Spleen (tissue), 11 donors: Measurements from ENCODE around the gene CAMK1D. TPM values are rescaled to one million over a fixed set of nuclear protein-coding genes. Genes with fewer than 3 reads are reported as not detected.

Source experiments
- DNase-seq: peaks from one replicate; pipeline ENCODE4 v3.0.0-alpha.2; 2020
- H3K27ac ChIP-seq, 8 donors: fragments of 200-600 bp; sonication (generic) in 7 of 8; 1 replicate in 4 of 8; 2 replicates in 4 of 8; pipeline versions ENCODE4 v1.5.0 to v1.8.0; 2016 to 2021; ENCODE audit warnings: inconsistent platforms in 4 of 8, mild to moderate bottlenecking in 4 of 8, moderate library complexity in 1 of 8
- H3K27me3 ChIP-seq, 7 donors: fragments of 200-600 bp; sonication (generic) in 6 of 7; replicated peaks in 1 of 7; 1 replicate in 4 of 7; 2 replicates in 3 of 7; pipeline versions ENCODE4 v1.5.0 to v1.8.0; 2016 to 2021; ENCODE audit warnings: inconsistent platforms in 3 of 7, mild to moderate bottlenecking in 1 of 7
- H3K36me3 ChIP-seq, 6 donors: fragments of 200-600 bp; sonication (generic) in 5 of 6; 1 replicate in 4 of 6; 2 replicates in 2 of 6; pipeline versions ENCODE4 v1.5.0 to v1.8.0; 2016 to 2021; ENCODE audit warnings: inconsistent platforms in 2 of 6
- H3K4me1 ChIP-seq, 6 donors: fragments of 200-600 bp; sonication (generic) in 5 of 6; 1 replicate in 3 of 6; 2 replicates in 3 of 6; pipeline versions ENCODE4 v1.5.0 to v1.8.0; 2016 to 2021; ENCODE audit warnings: inconsistent platforms in 3 of 6
- H3K4me3 ChIP-seq, 8 donors: fragments of 200-600 bp; sonication (generic) in 7 of 8; 1 replicate in 4 of 8; 2 replicates in 4 of 8; pipeline versions ENCODE4 v1.5.0 to v1.8.0; 2016 to 2021; ENCODE audit warnings: inconsistent platforms in 4 of 8, mild to moderate bottlenecking in 4 of 8, moderate library complexity in 2 of 8
- H3K9me3 ChIP-seq, 8 donors: fragments of 200-600 bp; sonication (generic) in 7 of 8; 1 replicate in 4 of 8; 2 replicates in 4 of 8; pipeline versions ENCODE4 v1.5.0 to v1.8.0; 2016 to 2021; ENCODE audit warnings: inconsistent platforms in 4 of 8
- POLR2A ChIP-seq, 3 donors: fragments of 450-650 bp; IDR thresholded peaks; one replicate each; pipeline ENCODE4 v1.5.1; 2017; ENCODE audit warnings: antibody characterized with exemption in 3 of 3, mild to moderate bottlenecking in 1 of 3
- POLR2AphosphoS5 ChIP-seq, 3 donors: sonication (generic); formaldehyde crosslinking; IDR thresholded peaks; one replicate each; pipeline ENCODE4 v1.5.1; 2017; ENCODE audit warnings: antibody characterized with exemption in 3 of 3
- WGBS, 5 donors: extraction: QIAGEN DNeasy Blood & Tissue Kit in 3 of 5; methylation state at CpG; one replicate each; pipeline versions ENCODE4 v1.1.5 to v1.1.7; 2013 to 2018; 5-methylcytosine and 5-hydroxymethylcytosine counted together
- intact Hi-C: fragments of 100-400 bp; cut with DNase I; formaldehyde crosslinking; loops from one replicate; pipeline ENCODE4 v1.15.0; 2023; ENCODE audit warnings: low total_unique reads
- polyA plus RNA-seq, 3 donors: library from polyadenylated mRNA; stranded (reverse); fragments of 200-250 nt; gene quantifications; one replicate each; pipeline ENCODE4 v1.2.1, GENCODE V29; 2013
- total RNA-seq, 7 donors: library from RNA; depleted of rRNA in 3 of 7; stranded (reverse); fragments of >200 nt in 3 of 7; fragmentation: NEBNext Ultra II Directional in 4 of 7; extraction: Animal tissue kit (Norgen Biotek cat#: 25700) in 4 of 7; gene quantifications; one replicate each; pipeline versions ENCODE4 v1.1.0 to v1.2.1, GENCODE V29; 2016 to 2021
- TF ChIP-seq, protein P1 (sequence below), 11 experiments: fragments of 200-600 bp in 7 of 11; fragments of 450-650 bp in 4 of 11; sonication (generic) in 4 of 11; IDR thresholded peaks in 8 of 11; conservative IDR thresholded peaks in 3 of 11; 1 replicate in 7 of 11; 2 replicates in 4 of 11; pipeline versions ENCODE4 v1.4.0 to v1.8.0; 2016 to 2021; ENCODE audit warnings: antibody characterized with exemption in 11 of 11, inconsistent platforms in 4 of 11, mild to moderate bottlenecking in 1 of 11
- donor health status: healthy with polysubstance abuse.
- donor health status: DM: no; HTN: no; CAD: no; lungs with moderate emphysema.
- donor health status: DM: no; HTN: no; CAD: no.
- donor health status: Bipolar disorder and iron deficiency.
- donor health status: healthy.
- donor health status: DM: no; HTN: no; CAD: no.
- donor health status: DM: yes; HTN: yes; CAD: no.

CAMK1D gene
- total and polyA plus RNA-seq, 10 donors: 6.8 to 34.5 (median 20.0) TPM

DNA sequence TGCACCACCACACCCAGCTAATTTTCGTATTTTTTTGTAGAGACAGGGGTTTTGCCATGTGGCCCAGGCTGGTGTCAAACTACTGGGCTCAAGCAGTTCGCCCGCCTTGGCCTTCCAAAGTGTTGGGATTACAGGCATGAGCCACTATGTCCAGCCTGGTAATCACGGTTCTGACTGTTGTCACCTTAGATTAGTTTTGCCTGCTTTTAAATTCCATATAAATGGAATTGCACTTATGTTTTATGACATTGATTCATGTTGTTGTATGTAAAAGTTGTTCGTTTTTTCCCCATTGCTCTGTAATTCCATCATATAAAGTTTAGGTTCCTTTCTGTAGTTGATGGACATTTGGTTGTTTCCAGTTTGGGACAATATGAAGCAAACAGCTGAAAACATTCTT is 106.0 kb downstream of the CAMK1D start:
- no peak for DNase-seq
- TF ChIP-seq, protein P1, sequence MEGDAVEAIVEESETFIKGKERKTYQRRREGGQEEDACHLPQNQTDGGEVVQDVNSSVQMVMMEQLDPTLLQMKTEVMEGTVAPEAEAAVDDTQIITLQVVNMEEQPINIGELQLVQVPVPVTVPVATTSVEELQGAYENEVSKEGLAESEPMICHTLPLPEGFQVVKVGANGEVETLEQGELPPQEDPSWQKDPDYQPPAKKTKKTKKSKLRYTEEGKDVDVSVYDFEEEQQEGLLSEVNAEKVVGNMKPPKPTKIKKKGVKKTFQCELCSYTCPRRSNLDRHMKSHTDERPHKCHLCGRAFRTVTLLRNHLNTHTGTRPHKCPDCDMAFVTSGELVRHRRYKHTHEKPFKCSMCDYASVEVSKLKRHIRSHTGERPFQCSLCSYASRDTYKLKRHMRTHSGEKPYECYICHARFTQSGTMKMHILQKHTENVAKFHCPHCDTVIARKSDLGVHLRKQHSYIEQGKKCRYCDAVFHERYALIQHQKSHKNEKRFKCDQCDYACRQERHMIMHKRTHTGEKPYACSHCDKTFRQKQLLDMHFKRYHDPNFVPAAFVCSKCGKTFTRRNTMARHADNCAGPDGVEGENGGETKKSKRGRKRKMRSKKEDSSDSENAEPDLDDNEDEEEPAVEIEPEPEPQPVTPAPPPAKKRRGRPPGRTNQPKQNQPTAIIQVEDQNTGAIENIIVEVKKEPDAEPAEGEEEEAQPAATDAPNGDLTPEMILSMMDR (IDR thresholded peaks at IDR 0.05 in 8 of 11, conservative IDR thresholded peaks at IDR 0.05 in 3 of 11): no peak
- no peak for TF ChIP-seq POLR2A (IDR thresholded peaks at IDR 0.05)
- no peak for TF ChIP-seq POLR2AphosphoS5 (IDR thresholded peaks at IDR 0.05)
- WGBS, 5 donors: 92 to 96% (median 93%) methylated on average over 5 of the region's 5 CpGs
- no peak overlapping the region for H3K27ac ChIP-seq
- intact Hi-C loops: no loop called here
- no peaks in the 10 kb centered on the region for H3K27me3 ChIP-seq
- H3K4me3 ChIP-seq: no peak overlapping the region
- no peaks in the 10 kb centered on the region for H3K9me3 ChIP-seq
- no peaks in the 10 kb centered on the region for H3K36me3 ChIP-seq
- peaks cover 0 to 21% (median 0%) of the 10 kb centered on the region in 6 donors for H3K4me1 ChIP-seq

DNA sequence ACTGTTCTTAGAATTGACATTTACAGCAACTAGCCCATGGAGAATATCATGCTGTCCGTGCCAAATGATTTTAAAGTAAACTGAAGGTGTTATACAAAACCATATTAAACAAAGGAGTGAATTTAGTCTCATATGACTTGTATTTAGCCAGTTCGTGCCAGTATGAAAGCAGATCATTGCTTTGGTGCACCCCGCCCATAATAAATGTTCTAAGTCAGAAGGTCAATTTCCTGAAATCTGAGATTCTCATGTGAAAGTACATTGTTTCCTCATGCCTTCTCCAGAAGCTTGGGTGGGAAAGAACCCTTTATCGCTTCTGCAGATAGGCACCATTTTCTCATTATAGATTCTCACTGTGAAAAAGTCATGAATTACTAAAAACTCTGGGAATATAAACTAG is 106.4 kb downstream of the CAMK1D start:
- intact Hi-C loops: no loop called here
- TF ChIP-seq POLR2AphosphoS5 (IDR thresholded peaks at IDR 0.05): no peak
- TF ChIP-seq, protein P1 (IDR thresholded peaks at IDR 0.05 in 8 of 11, conservative IDR thresholded peaks at IDR 0.05 in 3 of 11): no peak
- no peak for TF ChIP-seq POLR2A (IDR thresholded peaks at IDR 0.05)
- no peak for DNase-seq
- no peaks in the 10 kb centered on the region for H3K27me3 ChIP-seq
- 68 to 81% (median 75%) methylated on average over 4 of the region's 4 CpGs for WGBS, 5 donors
- no peaks in the 10 kb centered on the region for H3K36me3 ChIP-seq
- H3K4me1 ChIP-seq: peaks cover 0 to 21% (median 0%) of the 10 kb centered on the region in 6 donors
- no peaks in the 10 kb centered on the region for H3K9me3 ChIP-seq
- no peak overlapping the region for H3K4me3 ChIP-seq
- H3K27ac ChIP-seq: no peak overlapping the region

DNA sequence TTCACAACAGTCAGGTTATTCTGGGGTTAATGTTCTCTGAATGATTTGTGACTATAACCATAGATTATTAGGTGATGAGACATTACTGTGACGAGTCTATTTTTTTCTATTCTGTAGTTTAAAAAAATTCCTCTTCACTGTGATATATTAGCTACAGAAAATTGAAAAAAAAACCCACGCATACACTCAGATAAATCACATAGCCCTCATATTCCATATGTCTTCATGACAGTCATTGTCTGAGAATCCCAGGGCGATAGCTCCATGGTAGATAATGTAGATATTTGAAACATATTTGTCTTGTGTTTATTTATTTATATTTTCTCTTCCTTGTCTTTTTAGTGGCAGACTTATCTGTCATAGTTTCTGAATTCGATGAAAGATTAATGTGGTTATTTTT is 110.0 kb downstream of the CAMK1D start:
- 89 to 92% (median 90%) methylated on average over 4 of the region's 4 CpGs for WGBS, 5 donors
- TF ChIP-seq, protein P1 (IDR thresholded peaks at IDR 0.05 in 8 of 11, conservative IDR thresholded peaks at IDR 0.05 in 3 of 11): no peak
- no peak for TF ChIP-seq POLR2A (IDR thresholded peaks at IDR 0.05)
- no peak for TF ChIP-seq POLR2AphosphoS5 (IDR thresholded peaks at IDR 0.05)
- intact Hi-C loops: no loop called here
- Histone ChIP-seq H3K9me3 (no peaks in the 10 kb centered on the region), H3K36me3 (no peaks in the 10 kb centered on the region), H3K27ac (no peak overlapping the region), H3K4me3 (no peak overlapping the region), H3K27me3 (no peaks in the 10 kb centered on the region), H3K4me1 (peaks cover 0 to 21% (median 0%) of the 10 kb centered on the region in 6 donors)
- DNase-seq: no peak

DNA sequence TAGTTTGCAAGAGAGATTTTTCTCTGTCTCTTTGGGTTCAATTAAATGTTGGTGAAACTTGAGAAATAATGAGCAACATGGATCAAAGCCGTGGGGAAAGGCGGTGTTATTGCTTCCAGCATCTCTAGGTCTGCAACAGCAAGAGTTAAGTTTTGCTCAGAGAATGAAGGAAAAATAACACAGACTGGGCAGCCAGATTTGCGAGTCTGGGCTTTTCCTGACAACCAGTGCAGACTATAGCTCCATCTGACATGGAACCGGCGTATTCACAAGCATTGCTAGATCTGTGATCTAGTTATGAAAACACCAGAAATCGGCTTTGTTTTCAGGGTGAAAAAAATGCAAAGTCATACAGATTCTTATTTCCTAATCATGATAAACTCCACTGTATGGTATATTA is 110.4 kb downstream of the CAMK1D start:
- 59 to 74% (median 67%) methylated on average over 6 of the region's 6 CpGs for WGBS, 5 donors
- peaks cover 0 to 21% (median 0%) of the 10 kb centered on the region in 6 donors for H3K4me1 ChIP-seq
- TF ChIP-seq POLR2AphosphoS5 (IDR thresholded peaks at IDR 0.05) (no peak), POLR2A (IDR thresholded peaks at IDR 0.05) (no peak)
- TF ChIP-seq, protein P1 (IDR thresholded peaks at IDR 0.05 in 8 of 11, conservative IDR thresholded peaks at IDR 0.05 in 3 of 11): no peak
- H3K9me3 ChIP-seq: no peaks in the 10 kb centered on the region
- no peaks in the 10 kb centered on the region for H3K27me3 ChIP-seq
- intact Hi-C loops: no loop called here
- no peak for DNase-seq
- no peak overlapping the region for H3K27ac ChIP-seq
- no peak overlapping the region for H3K4me3 ChIP-seq
- H3K36me3 ChIP-seq: no peaks in the 10 kb centered on the region
